ENCODE measurements around the gene USP10.

Gene USP10, protein sequence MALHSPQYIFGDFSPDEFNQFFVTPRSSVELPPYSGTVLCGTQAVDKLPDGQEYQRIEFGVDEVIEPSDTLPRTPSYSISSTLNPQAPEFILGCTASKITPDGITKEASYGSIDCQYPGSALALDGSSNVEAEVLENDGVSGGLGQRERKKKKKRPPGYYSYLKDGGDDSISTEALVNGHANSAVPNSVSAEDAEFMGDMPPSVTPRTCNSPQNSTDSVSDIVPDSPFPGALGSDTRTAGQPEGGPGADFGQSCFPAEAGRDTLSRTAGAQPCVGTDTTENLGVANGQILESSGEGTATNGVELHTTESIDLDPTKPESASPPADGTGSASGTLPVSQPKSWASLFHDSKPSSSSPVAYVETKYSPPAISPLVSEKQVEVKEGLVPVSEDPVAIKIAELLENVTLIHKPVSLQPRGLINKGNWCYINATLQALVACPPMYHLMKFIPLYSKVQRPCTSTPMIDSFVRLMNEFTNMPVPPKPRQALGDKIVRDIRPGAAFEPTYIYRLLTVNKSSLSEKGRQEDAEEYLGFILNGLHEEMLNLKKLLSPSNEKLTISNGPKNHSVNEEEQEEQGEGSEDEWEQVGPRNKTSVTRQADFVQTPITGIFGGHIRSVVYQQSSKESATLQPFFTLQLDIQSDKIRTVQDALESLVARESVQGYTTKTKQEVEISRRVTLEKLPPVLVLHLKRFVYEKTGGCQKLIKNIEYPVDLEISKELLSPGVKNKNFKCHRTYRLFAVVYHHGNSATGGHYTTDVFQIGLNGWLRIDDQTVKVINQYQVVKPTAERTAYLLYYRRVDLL

DNA sequence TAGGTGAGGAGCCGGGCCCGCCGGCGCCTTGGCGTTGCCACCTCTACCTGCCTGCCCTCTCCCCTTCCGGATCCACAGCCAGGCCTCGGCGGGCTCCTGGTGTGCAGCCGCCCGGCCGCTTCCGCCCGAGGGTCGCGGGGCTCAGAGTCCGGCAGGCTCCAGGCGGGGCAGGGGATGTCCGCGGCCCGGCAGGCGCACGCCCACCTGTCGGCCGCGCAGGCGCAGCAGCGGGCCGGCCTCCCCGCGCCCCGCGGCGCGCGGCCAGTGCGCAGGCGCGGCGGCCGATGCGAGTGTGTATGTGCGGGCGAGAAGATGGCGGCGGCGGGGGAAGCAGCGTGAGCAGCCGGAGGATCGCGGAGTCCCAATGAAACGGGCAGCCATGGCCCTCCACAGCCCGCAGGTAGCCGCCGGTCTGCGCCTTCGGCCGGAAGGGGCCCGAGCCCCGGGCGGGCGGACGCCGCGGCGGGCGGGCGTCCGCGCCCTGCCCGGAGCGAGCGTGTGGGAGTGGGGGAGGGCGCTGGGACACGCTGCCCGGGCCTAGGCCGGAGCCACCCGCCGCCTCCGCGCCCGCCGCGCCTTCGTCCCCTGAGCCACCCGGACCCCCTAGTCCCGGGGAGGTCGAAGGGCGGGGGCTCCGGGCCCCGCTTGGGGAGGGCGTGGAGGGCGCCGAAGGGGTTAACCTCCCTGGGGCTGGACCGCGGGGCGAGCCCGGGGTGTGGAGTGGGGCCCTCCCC lies at the start of gene USP10:
USP10 (plus strand) TSS at position 289 of the 734 bp plus-strand sequence; CDS start at position 380, 91 bp downstream.
- in situ Hi-C loops (cut with HindIII; ENCODE audit: low pct_unique_long_range_greater_than_20kb, low sequenced_read_pairs): no loop called here
- TF ChIP-seq JUND (IDR thresholded peaks at IDR 0.05; ENCODE audit: low read depth): no peak
- peak; percentile 86 to 90 for DNase-seq (ENCODE audit: low read depth in 1 of 2, low spot score in 1 of 2)

DNA sequence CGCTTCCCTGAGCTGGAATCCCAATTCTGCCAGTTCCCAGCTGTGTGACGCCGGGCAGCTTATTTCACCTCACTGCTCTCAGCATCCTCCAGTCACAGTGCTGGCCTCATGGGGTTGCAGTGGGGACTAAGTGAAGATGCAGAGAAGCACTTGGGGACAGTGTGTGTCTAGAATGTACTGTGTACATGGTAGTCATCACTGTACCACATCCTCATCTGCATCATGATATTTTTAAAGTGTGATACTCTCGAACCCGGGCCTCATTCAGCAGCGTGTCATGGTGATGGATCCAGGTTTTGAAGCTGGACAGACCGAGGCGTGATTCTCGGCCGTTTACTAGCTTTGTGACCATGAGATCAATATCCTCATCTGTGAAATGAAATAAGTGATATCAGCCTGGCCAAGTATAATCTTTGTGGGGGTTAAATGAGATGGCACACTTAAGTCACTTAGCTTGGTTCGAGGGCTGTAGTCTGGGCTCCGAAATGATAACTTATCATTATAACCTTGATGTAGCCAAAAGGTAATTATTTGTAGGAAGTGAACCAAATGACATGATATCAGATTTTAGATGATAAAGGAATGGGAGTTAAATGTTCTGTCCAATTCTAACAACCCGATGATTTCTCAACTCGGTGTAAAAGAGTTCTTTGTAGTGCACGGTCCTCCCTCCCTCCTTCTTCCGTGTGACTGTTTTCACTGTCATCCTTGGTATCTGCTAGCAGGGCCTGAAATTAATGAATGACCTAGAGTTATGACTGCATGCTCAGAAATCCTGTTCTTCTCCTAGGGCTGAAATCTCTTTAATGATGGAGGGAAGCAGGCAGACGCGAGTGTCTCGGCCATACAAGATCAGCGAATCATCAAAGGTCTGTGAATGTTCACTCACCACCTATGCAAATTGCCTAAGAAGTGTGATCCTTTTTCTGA lies 49.5 kb upstream of the USP10 start:
- TF ChIP-seq JUND (IDR thresholded peaks at IDR 0.05; ENCODE audit: low read depth): no peak
- in situ Hi-C loops (cut with HindIII; ENCODE audit: low pct_unique_long_range_greater_than_20kb, low sequenced_read_pairs): no loop called here
- DNase-seq (ENCODE audit: low read depth in 1 of 2, low spot score in 1 of 2): no peak

DNA sequence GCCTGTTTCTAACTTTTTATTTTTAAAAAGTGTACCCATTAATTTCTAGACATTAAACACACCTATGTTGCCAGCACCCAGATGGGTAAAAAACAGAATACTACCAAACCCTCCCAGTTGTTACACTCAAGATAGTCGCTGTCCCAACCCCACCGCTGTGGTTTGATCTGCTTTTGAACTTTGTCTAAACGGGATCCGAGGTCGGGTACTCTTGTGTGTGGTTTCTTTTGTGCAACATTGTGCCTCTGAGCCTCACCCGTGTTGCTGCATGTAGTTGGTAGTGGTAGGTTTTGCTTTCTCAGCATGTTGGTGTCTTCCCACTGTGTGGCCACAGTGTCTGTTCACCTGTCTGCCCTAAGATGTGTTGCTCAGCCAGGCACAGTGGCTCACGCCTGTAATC lies 47.2 kb upstream of the USP10 start:
- DNase-seq (ENCODE audit: low read depth in 1 of 2, low spot score in 1 of 2): no peak
- in situ Hi-C loops (cut with HindIII; ENCODE audit: low pct_unique_long_range_greater_than_20kb, low sequenced_read_pairs): no loop called here
- no peak for TF ChIP-seq JUND (IDR thresholded peaks at IDR 0.05; ENCODE audit: low read depth)

DNA sequence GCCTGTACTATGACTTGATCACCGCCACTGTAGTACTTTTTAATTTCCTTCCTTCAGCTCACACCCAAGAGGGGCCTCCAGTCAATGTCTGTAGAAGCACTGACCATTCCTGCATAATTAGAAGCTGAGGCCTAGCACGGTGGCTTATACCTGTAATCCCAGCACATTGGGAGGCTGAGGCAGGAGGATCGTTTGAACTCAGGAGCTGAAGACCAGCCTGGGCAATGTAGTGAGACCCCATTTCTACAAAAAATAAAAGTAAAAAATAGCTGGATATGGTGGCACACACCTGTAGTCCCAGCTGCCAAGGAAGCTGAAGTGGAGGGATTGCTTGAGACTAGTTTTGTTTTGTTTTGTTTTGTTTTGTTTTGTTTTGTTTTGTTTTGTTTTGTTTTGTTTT lies 45.6 kb upstream of the USP10 start:
- no peak for DNase-seq (ENCODE audit: low read depth in 1 of 2, low spot score in 1 of 2)
- in situ Hi-C loops (cut with HindIII; ENCODE audit: low pct_unique_long_range_greater_than_20kb, low sequenced_read_pairs): no loop called here
- TF ChIP-seq JUND (IDR thresholded peaks at IDR 0.05; ENCODE audit: low read depth): no peak

DNA sequence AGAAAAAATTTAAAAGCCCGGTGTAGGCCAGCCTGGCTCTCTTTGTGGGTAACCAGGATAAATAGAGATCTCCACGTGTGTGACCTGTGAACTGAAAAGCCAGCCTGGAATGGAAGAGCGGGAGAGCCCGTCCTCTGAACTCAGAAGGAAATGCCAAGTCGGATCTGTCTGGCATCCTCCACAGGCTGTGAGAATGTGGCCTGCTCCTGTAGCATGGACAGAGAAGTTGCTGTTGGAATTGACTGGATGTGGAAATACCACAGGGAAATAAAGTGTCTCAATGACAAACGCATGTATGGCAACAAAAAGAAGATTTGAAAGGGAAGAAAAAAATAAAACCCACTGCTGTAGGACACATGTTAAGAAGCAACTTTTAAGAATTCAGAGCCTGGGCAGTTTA lies 44.8 kb upstream of the USP10 start:
- TF ChIP-seq JUND (IDR thresholded peaks at IDR 0.05; ENCODE audit: low read depth): no peak
- in situ Hi-C loops (cut with HindIII; ENCODE audit: low pct_unique_long_range_greater_than_20kb, low sequenced_read_pairs): no loop called here
- DNase-seq (ENCODE audit: low read depth in 1 of 2, low spot score in 1 of 2): no peak

DNA sequence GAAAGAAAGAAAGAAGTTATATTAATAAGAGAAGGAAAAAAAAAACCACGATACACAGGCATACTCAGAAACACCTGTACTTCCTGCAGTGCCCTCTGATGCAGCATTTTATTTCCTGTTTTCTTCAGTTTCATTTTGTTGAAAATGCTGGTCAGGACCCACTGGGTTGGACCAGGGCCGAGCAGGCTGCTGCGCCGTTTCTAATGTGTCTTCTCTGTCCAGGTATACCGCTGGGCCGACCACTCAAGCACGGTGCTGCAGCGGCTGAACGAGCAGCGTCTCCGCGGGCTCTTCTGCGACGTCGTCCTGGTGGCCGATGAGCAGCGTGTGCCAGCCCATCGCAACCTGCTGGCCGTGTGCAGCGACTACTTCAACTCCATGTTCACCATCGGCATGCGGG lies 43.2 kb upstream of the USP10 start:
- no peak for DNase-seq (ENCODE audit: low read depth in 1 of 2, low spot score in 1 of 2)
- no peak for TF ChIP-seq JUND (IDR thresholded peaks at IDR 0.05; ENCODE audit: low read depth)
- in situ Hi-C loops (cut with HindIII; ENCODE audit: low pct_unique_long_range_greater_than_20kb, low sequenced_read_pairs): no loop called here

DNA sequence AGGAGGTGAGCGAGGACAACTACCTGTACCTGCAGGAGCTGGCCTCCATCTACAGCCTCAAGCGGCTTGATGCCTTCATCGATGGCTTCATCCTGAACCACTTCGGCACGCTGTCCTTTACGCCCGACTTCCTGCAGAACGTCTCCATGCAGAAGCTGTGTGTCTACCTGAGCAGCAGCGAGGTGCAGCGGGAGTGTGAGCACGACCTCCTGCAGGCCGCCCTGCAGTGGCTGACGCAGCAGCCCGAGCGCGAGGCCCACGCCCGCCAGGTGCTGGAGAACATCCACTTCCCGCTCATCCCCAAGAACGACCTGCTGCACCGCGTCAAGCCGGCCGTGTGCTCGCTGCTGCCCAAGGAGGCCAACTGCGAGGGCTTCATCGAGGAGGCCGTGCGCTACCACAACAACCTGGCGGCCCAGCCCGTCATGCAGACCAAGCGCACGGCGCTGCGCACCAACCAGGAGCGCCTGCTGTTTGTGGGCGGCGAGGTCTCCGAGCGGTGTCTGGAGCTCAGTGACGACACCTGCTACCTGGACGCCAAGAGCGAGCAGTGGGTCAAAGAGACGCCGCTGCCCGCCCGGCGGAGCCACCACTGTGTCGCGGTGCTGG lies 42.5 kb upstream of the USP10 start:
- in situ Hi-C loops (cut with HindIII; ENCODE audit: low pct_unique_long_range_greater_than_20kb, low sequenced_read_pairs): no loop called here
- DNase-seq (ENCODE audit: low read depth in 1 of 2, low spot score in 1 of 2): no peak
- no peak for TF ChIP-seq JUND (IDR thresholded peaks at IDR 0.05; ENCODE audit: low read depth)

DNA sequence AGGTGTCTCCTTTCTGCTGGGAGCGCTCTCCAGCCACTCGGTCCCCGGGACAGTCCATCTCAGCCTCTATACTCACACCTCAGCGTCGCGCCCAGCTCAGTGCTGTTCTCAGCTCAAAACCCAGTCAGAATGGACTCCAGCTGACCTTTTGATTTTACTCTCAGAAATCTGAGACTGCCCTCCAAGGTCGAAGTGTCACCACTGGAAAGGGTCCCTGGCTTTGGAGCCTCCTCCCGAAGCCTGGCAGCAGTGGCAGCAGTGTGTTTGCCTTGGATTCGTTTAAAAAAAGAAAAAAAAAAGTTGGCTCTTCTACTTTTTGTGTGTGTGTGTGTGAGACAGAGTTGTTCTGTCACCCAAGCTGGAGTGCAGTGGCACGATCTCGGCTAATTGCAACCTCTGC lies 41.1 kb upstream of the USP10 start:
- TF ChIP-seq JUND (IDR thresholded peaks at IDR 0.05; ENCODE audit: low read depth): no peak
- no peak for DNase-seq (ENCODE audit: low read depth in 1 of 2, low spot score in 1 of 2)
- in situ Hi-C loops (cut with HindIII; ENCODE audit: low pct_unique_long_range_greater_than_20kb, low sequenced_read_pairs): no loop called here

DNA sequence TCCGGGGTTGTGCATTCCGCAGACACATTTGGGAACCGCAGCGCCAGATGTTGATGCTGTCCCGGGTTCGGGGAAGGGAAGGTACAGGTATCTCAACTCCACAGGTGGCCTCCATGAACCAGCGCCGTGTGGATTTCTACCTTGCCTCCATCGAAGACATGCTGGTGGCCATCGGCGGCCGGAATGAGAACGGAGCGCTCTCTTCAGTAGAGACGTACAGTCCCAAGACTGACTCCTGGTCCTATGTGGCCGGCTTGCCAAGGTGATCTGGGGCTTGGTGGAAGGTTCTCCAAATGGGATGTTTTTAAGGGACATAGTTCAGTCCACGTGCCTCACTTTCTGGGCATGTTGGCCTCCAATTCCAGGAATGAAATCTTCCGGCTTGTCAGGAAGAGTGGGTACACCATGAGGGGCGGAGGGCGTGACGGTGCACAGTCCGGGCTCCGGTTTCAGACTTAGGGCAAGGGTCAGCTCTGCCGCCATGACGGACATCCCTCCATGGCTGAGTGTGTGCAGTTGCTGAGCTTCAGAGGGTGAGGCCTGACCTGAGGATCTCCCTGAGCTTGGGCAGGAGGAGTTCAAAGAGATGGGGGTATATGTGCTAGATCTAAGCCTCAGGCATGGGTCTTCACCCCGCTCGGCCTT lies 40.0 kb upstream of the USP10 start:
- DNase-seq (ENCODE audit: low read depth in 1 of 2, low spot score in 1 of 2): no peak
- no peak for TF ChIP-seq JUND (IDR thresholded peaks at IDR 0.05; ENCODE audit: low read depth)
- in situ Hi-C loops (cut with HindIII; ENCODE audit: low pct_unique_long_range_greater_than_20kb, low sequenced_read_pairs): no loop called here

DNA sequence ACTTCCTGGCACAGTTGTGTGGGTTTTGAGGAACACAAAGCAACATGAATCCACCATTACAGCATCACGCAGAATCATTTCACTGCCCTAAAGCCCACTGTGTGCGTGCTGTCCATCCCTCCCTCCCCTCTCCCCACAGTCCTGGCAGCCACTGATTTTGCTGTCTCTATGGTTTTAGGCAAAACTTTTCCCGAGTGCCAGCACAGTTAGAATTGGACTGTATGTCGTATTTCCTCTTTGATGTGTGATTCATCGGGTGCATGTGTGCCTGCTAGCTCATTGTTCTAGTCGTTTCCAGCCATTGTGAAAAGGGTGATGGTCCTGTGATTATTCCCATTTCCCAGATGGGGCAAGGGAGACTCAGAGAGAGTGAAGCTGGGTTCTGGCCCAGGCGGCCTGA lies 38.8 kb upstream of the USP10 start:
- no peak for DNase-seq (ENCODE audit: low read depth in 1 of 2, low spot score in 1 of 2)
- TF ChIP-seq JUND (IDR thresholded peaks at IDR 0.05; ENCODE audit: low read depth): no peak
- in situ Hi-C loops (cut with HindIII; ENCODE audit: low pct_unique_long_range_greater_than_20kb, low sequenced_read_pairs): no loop called here

DNA sequence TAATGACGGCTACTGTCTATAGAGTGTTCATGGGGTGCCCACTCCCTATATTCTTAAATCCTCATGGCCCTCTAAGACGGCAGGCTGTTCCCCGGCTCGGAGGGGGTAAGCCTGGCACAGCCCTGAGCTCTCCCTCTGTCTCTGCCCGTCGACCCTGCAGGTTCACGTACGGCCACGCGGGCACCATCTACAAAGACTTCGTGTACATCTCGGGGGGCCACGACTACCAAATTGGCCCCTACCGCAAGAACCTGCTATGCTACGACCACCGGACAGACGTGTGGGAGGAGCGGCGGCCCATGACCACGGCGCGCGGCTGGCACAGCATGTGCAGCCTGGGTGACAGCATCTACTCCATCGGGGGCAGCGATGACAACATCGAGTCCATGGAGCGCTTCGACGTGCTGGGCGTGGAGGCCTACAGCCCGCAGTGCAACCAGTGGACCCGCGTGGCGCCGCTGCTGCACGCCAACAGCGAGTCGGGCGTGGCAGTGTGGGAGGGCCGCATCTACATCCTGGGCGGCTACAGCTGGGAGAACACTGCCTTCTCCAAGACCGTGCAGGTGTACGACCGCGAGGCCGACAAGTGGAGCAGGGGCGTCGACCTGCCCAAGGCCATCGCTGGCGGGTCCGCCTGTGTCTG lies 38.3 kb upstream of the USP10 start:
- no peak for TF ChIP-seq JUND (IDR thresholded peaks at IDR 0.05; ENCODE audit: low read depth)
- in situ Hi-C loops (cut with HindIII; ENCODE audit: low pct_unique_long_range_greater_than_20kb, low sequenced_read_pairs): no loop called here
- no peak for DNase-seq (ENCODE audit: low read depth in 1 of 2, low spot score in 1 of 2)
